SK-N-MC (cell line): Measurements from ENCODE around the gene PHACTR4.
"Not testable (repeated sequence)": the region's sequence is repeated elsewhere in the genome, so short reads cannot be mapped to it uniquely, and the experiment has no call there.

Source experiments
- DNase-seq: peaks from one replicate; pipeline ENCODE4 v3.0.0-alpha.2; 2011; ENCODE audit warnings: low read depth, low spot score
- H3K27ac ChIP-seq: fragments of 200-600 bp; sonication (generic); 2 replicates; pipeline ENCODE4 v1.5.1; 2016; ENCODE audit warnings: mixed run types
- H3K36me3 ChIP-seq: fragments of 200-600 bp; sonication (generic); 2 replicates; pipeline ENCODE4 v1.6.1; 2017; ENCODE audit warnings: antibody characterized with exemption, low read length, mixed read lengths; ENCODE audit not compliant: insufficient read depth
- H3K4me3 ChIP-seq: fragments of 200-600 bp; sonication (generic); 2 replicates; pipeline ENCODE4 v1.5.1; 2016
- H3K9ac ChIP-seq: fragments of 200-600 bp; sonication (generic); 2 replicates; pipeline ENCODE4 v1.8.0; 2017; ENCODE audit warnings: mixed run types, mixed read lengths; ENCODE audit not compliant: insufficient read length
- H3K9me3 ChIP-seq: fragments of 200-600 bp; sonication (generic); 2 replicates; pipeline ENCODE4 v1.6.1; 2017; ENCODE audit warnings: low read depth, mild to moderate bottlenecking, antibody characterized with exemption, low read length, moderate library complexity, mixed read lengths
- EZH2 ChIP-seq: fragments of 200-600 bp; sonication (generic); IDR thresholded peaks from one replicate; pipeline ENCODE4 v1.6.1; 2017; ENCODE audit warnings: antibody characterized with exemption
- FOXP2 ChIP-seq: optimal IDR thresholded peaks from 2 replicates; pipeline ENCODE3; 2011; ENCODE audit warnings: mild to moderate bottlenecking, moderate library complexity; ENCODE audit not compliant: insufficient read depth; ENCODE audit errors: extremely low read length, control extremely low read depth
- POLR2AphosphoS5 ChIP-seq: IDR thresholded peaks from 2 replicates; pipeline ENCODE4 v1.6.1; 2012; ENCODE audit warnings: mild to moderate bottlenecking, low read depth, low read length, borderline replicate concordance

Gene PHACTR4

GRCh38 chr1:28436211-28436769 lies 66.8 kb downstream of the PHACTR4 start:
- DNase-seq = no peak
- TF ChIP-seq EZH2 = no peak
- TF ChIP-seq POLR2AphosphoS5 = no peak
- TF ChIP-seq FOXP2 = no peak
- Histone ChIP-seq H3K9ac (no peak overlapping the region), H3K4me3 (no peak overlapping the region), H3K36me3 (0 out of 2 replicates have a peak, but pooled peaks cover 2% of the 10 kb centered on the region), H3K27ac (no peak overlapping the region), H3K9me3 (no peaks in the 10 kb centered on the region)

GRCh38 chr1:28437264-28437923 lies 67.9 kb downstream of the PHACTR4 start:
- TF ChIP-seq POLR2AphosphoS5 (no peak), EZH2 (no peak), FOXP2 (no peak)
- no peaks in the 10 kb centered on the region for H3K9me3 ChIP-seq
- DNase-seq = no peak
- H3K4me3 ChIP-seq = peak overlapping the region; percentile 69
- H3K36me3 ChIP-seq = 0 out of 2 replicates have a peak, but pooled peaks cover 2% of the 10 kb centered on the region
- H3K27ac ChIP-seq = peak overlapping the region; percentile 90
- peak overlapping the region; percentile 46 for H3K9ac ChIP-seq

DNA sequence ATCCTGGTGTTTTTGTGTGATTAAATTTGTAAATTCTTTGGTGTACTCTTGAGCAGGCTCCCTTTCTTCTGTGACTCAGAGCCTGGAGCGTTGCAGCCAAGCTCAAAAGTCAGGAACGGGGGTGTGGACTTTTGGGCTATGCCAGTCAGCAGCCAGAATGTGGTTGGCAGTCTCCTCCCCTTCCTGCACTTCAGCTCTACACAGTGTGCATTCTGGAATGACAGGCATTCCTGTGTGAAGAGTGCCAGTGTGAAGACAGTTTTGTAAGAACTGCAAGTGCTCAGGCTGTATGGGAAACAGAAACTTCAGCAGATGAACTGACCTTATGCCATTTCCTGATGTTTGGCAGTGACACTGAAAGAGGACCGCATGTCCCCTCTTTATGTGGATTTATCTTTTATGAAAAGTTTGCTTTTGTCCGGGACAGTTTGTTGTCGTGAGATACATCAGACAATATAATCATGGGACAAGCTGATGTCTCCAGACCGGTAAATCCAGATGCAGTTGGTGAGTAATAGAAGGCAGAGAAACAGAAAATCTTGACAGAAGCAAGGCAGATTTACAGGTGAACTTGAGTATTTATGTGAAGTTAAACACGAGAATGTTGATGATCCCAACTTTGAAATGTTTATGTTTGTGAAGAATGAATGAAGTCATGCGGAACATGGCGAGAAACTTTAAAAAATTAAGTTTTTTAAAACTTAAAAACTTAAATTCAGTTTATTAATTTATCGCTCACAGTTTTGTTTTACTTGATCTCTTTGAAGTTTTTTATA lies 68.6 kb downstream of the PHACTR4 start:
- DNase-seq = peak; percentile 86
- peak overlapping the region; percentile 56 for H3K9ac ChIP-seq
- TF ChIP-seq POLR2AphosphoS5 = peak; percentile 66; the same call in 1 of the 2 replicates
- no peak for TF ChIP-seq EZH2

GRCh38 chr1:28439320-28439719 lies 69.8 kb downstream of the PHACTR4 start:
- no peaks in the 10 kb centered on the region for H3K9me3 ChIP-seq
- H3K36me3 ChIP-seq = 0 out of 2 replicates have a peak, but pooled peaks cover 2% of the 10 kb centered on the region
- TF ChIP-seq POLR2AphosphoS5 (no peak), EZH2 (no peak), FOXP2 (no peak)
- no peak for DNase-seq
- H3K9ac ChIP-seq = peak overlapping the region; percentile 56
- H3K27ac ChIP-seq = peak overlapping the region; percentile 34; the same call in 1 of the 2 replicates
- peak overlapping the region; percentile 4; the same call in 1 of the 2 replicates for H3K4me3 ChIP-seq

More for the DNA sequence above, 68.6 kb downstream of the PHACTR4 start:
- Histone ChIP-seq H3K36me3 (0 out of 2 replicates have a peak, but pooled peaks cover 2% of the 10 kb centered on the region), H3K27ac (peak overlapping the region; percentile 90), H3K4me3 (peak overlapping the region; percentile 69), H3K9me3 (no peaks in the 10 kb centered on the region)

- TF ChIP-seq POLR2AphosphoS5 (no peak), FOXP2 (no peak), EZH2 (no peak)
- H3K9ac ChIP-seq = no peak overlapping the region
- no peak overlapping the region for H3K27ac ChIP-seq
- H3K36me3 ChIP-seq = no peaks in the 10 kb centered on the region
- H3K4me3 ChIP-seq = no peak overlapping the region
- DNase-seq = no peak
- no peaks in the 10 kb centered on the region for H3K9me3 ChIP-seq
These were observed 72.1 kb downstream of the PHACTR4 start for GRCh38 chr1:28441674-28442073.

DNA sequence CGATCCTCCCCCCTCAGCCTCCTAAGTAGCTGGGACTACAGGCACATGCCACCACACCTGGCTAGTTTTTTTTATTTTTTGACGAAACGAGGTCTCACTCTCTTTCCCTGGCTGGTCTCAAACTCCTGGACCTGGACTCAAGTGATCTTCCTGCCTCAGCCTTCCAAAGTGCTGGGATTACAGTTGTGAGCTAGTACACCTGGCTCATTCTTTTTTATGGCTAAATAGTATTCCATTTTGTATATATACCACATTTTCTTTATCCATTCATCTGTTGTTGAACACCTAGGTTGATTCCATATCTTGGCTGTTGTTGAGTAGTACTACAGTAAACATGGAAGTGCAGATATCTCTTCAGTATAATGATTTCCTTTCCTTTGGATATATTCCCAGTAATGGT lies 74.0 kb downstream of the PHACTR4 start:
- DNase-seq = no peak
- Histone ChIP-seq H3K9me3 (no peaks in the 10 kb centered on the region), H3K36me3 (no peaks in the 10 kb centered on the region), H3K4me3 (no peak overlapping the region), H3K27ac (no peak overlapping the region), H3K9ac (no peak overlapping the region)
- TF ChIP-seq FOXP2 (no peak), EZH2 (no peak), POLR2AphosphoS5 (no peak)

DNA sequence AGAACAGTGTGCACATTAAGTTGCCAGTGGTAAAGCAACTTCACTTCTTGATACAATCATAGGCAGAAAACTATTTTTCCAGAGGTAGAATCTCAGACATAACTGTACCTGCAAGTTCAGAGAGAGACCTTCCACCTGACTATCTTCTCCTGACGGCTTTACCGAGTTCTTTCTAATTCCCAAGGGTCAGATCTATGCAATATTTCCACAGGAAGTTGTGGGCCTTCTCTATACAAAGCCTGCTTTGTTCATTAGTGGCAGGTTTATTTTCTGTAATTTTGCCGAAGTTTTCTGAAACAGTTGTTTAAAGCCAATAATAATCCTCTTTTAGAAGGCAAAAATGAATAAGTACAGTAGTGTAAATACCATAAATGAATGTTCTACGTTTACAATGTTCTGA lies 78.1 kb downstream of the PHACTR4 start:
- H3K9me3 ChIP-seq = no peaks in the 10 kb centered on the region
- DNase-seq = no peak
- no peak overlapping the region for H3K9ac ChIP-seq
- no peak overlapping the region for H3K4me3 ChIP-seq
- peak overlapping the region; percentile 10; the same call in 1 of the 2 replicates for H3K27ac ChIP-seq
- H3K36me3 ChIP-seq = no peaks in the 10 kb centered on the region
- TF ChIP-seq EZH2 (no peak), POLR2AphosphoS5 (no peak), FOXP2 (no peak)

DNA sequence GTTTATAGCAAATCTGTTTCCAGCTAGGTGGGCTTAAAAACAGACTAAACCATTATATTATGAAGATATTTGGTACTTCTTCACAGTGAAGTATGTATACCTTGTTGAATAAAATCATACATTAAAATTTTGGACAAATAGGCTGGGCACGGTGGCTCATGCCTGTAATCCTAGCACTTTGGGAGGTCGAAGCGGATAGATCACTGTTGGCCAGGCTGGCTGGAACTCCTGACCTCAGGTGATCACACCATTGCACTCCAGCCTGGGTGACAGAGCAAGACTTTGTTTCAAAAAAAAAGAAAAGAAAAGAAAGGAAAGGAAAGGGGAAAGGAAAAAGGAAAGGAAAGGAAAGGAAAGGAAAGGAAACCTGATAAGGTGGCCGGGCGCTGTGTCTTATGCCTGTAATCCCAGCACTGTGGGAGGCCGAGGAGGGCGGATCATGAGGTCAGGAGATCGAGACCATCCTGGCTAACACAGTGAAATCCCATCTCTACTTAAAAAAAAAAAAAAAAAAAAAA lies 78.6 kb downstream of the PHACTR4 start:
- H3K9me3 ChIP-seq, H3K9ac ChIP-seq, H3K36me3 ChIP-seq, DNase-seq, H3K4me3 ChIP-seq: not testable (repeated sequence)
- H3K27ac ChIP-seq = peak overlapping the region; percentile 10; the same call in 1 of the 2 replicates
